Uterus (tissue), 2 donors: ENCODE results near the gene PCLO.

ENCODE experiments used
- POLR2A ChIP-seq, 2 donors: fragments of 450-650 bp; IDR thresholded peaks; one replicate each; pipeline ENCODE4 v1.6.1; 2016; ENCODE audit warnings: antibody characterized with exemption in 2 of 2, mild to moderate bottlenecking in 1 of 2, moderate library complexity in 1 of 2
- TF ChIP-seq, protein P1 (sequence below), 4 experiments: fragments of 200-600 bp in 2 of 4; fragments of 450-650 bp in 2 of 4; sonication (generic) in 2 of 4; IDR thresholded peaks; one replicate each; pipeline ENCODE4 v1.5.1; 2016 to 2019; ENCODE audit warnings: antibody characterized with exemption in 4 of 4, mild to moderate bottlenecking in 2 of 4, moderate library complexity in 1 of 4

DNA sequence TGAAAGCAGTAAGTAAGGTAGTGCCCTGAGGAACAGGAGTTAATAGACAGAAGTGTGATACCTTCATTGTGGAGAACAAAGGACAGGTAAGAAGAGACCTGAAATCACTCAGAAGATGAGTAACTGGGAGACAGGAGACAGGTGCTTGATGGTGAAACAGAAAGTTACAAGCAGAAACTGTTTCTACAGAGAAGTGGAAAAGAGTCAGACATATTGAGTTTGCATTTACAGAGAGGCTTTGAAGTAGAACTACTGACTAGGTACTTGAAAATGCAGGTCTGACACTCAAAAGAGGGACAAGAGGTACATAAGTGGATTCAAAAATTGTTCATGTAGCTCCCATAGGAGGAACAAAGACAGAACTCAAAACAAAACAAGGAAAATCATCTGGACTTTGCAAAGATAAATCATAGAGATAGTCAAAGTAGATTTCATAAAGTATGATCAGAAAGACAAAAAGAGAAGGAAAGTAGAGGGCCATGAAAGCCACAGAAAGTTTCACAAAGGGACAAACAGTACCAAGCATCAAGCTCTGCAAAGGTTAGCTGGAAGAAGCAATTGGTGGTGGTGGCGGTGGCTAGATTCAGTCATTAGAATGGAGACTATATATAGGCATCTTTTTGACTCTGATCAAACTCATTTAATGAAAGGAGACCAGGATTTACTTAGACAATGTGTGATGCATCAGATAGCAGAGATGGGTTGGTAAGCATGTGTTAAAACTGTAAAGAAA, 198.4 kb downstream of the PCLO start:
- TF ChIP-seq, protein P1, sequence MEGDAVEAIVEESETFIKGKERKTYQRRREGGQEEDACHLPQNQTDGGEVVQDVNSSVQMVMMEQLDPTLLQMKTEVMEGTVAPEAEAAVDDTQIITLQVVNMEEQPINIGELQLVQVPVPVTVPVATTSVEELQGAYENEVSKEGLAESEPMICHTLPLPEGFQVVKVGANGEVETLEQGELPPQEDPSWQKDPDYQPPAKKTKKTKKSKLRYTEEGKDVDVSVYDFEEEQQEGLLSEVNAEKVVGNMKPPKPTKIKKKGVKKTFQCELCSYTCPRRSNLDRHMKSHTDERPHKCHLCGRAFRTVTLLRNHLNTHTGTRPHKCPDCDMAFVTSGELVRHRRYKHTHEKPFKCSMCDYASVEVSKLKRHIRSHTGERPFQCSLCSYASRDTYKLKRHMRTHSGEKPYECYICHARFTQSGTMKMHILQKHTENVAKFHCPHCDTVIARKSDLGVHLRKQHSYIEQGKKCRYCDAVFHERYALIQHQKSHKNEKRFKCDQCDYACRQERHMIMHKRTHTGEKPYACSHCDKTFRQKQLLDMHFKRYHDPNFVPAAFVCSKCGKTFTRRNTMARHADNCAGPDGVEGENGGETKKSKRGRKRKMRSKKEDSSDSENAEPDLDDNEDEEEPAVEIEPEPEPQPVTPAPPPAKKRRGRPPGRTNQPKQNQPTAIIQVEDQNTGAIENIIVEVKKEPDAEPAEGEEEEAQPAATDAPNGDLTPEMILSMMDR (IDR thresholded peaks at IDR 0.05), result no peak
- TF ChIP-seq POLR2A (IDR thresholded peaks at IDR 0.05), result no peak
